PC-3 (cell line): ENCODE results near the gene KRT6A. TPM values are rescaled to one million over a fixed set of nuclear protein-coding genes. Genes with fewer than 3 reads are reported as not detected.

Source experiments
- ATAC-seq: fragments of 200-7000 bp; cut with Tn5 transposase; 2 replicates; pipeline ENCODE4 v1.9.1; 2020; ENCODE audit warnings: mild to moderate bottlenecking, moderate library complexity
- BruUV-seq: library from RNA; stranded (reverse); fragments of 400-500 nt; replicated peaks from 2 replicates; lab custom pipeline; 2021; lab: Mats Ljungman, UMichigan
- CTCF ChIA-PET: fragments of 300-600 bp; sonication (Branson Sonifier 250); formaldehyde crosslinking; loops from one replicate; lab custom pipeline; 2022; ENCODE audit warnings: antibody characterized with exemption; lab: Charles Lee
- POLR2A ChIA-PET: fragments of 300-600 bp; sonication (Branson Sonifier 250); formaldehyde crosslinking; loops from one replicate; lab custom pipeline; 2022; ENCODE audit warnings: antibody characterized with exemption; ENCODE audit not compliant: unreplicated experiment; lab: Charles Lee
- DNase-seq: peaks from one replicate; pipeline ENCODE4 v3.0.0-alpha.2; 2015
- H2AFZ ChIP-seq: fragments of 300-600 bp; sonication (generic); 2 replicates; pipeline ENCODE4 v1.6.0; 2016; ENCODE audit warnings: antibody characterized with exemption, low read length
- H3F3A ChIP-seq: fragments of 300-600 bp; sonication (generic); one replicate; pipeline ENCODE4 v1.6.0; 2017; ENCODE audit warnings: antibody characterized with exemption, low read length, control low read depth, mild to moderate bottlenecking; ENCODE audit not compliant: unreplicated experiment
- H3K27ac ChIP-seq: fragments of 300-600 bp; sonication (generic); 2 replicates; pipeline ENCODE4 v1.5.1; 2016; ENCODE audit warnings: mild to moderate bottlenecking, low read length
- H3K27me3 ChIP-seq: fragments of 300-600 bp; sonication (generic); 2 replicates; pipeline ENCODE4 v1.6.1; 2016; ENCODE audit warnings: low read length, mixed read lengths
- H3K36me3 ChIP-seq: fragments of 300-600 bp; sonication (generic); 2 replicates; pipeline ENCODE4 v1.6.1; 2016; ENCODE audit warnings: low read depth, mixed run types, low read length, mixed read lengths
- H3K4me1 ChIP-seq: fragments of 300-600 bp; sonication (generic); 2 replicates; pipeline ENCODE4 v1.5.1; 2016; ENCODE audit warnings: low read length; ENCODE audit not compliant: insufficient read depth
- H3K4me2 ChIP-seq: fragments of 300-600 bp; sonication (generic); 2 replicates; pipeline ENCODE4 v1.6.0; 2016; ENCODE audit warnings: low read length
- H3K4me3 ChIP-seq: fragments of 300-600 bp; sonication (generic); 2 replicates; pipeline ENCODE4 v1.5.1; 2016; ENCODE audit warnings: mild to moderate bottlenecking, low read length, mixed read lengths
- H3K79me2 ChIP-seq: fragments of 300-600 bp; sonication (generic); 2 replicates; pipeline ENCODE4 v1.6.1; 2017; ENCODE audit warnings: low read length, mixed read lengths
- H3K9ac ChIP-seq: fragments of 300-600 bp; sonication (generic); 2 replicates; pipeline ENCODE4 v1.6.0; 2016; ENCODE audit warnings: mild to moderate bottlenecking, low read length
- H3K9me2 ChIP-seq: fragments of 300-600 bp; sonication (generic); replicated peaks from 2 replicates; pipeline ENCODE4 v1.6.1; 2016; ENCODE audit warnings: mixed run types, low read length, mixed read lengths
- H3K9me3 ChIP-seq: fragments of 300-600 bp; sonication (generic); 2 replicates; pipeline ENCODE4 v1.6.1; 2016; ENCODE audit warnings: low read length, mixed read lengths
- H4K20me1 ChIP-seq: fragments of 300-600 bp; sonication (generic); 2 replicates; pipeline ENCODE4 v1.6.1; 2016; ENCODE audit warnings: low read length, mixed read lengths
- EZH2 ChIP-seq: fragments of 300-600 bp; sonication (generic); IDR thresholded peaks from one replicate; pipeline ENCODE4 v1.6.1; 2017; ENCODE audit warnings: antibody characterized with exemption, mild to moderate bottlenecking, low read length; ENCODE audit not compliant: unreplicated experiment
- EZH2phosphoT487 ChIP-seq: fragments of 300-600 bp; sonication (generic); IDR thresholded peaks from 2 replicates; pipeline ENCODE4 v1.6.1; 2018; ENCODE audit warnings: mild to moderate bottlenecking, antibody characterized with exemption, low read length, borderline replicate concordance
- intact Hi-C: fragments of 100-400 bp; cut with micrococcal nuclease; formaldehyde crosslinking; loops from 2 replicates; pipeline ENCODE4 v1.9.0; 2023
- total RNA-seq: library from RNA; depleted of rRNA; stranded (reverse); fragments of >200 nt; gene quantifications from 2 replicates; pipeline ENCODE4 v1.2.3, GENCODE V29; 2014
- TF ChIP-seq, protein P1 (sequence below): fragments of 300-600 bp; sonication (generic); conservative IDR thresholded peaks from 2 replicates; pipeline ENCODE4 v1.5.1; 2017; ENCODE audit warnings: antibody characterized with exemption, low read depth, mild to moderate bottlenecking, low read length

KRT6A gene
- total RNA-seq, 1 experiment from 2014 or later, result 46.3 TPM

DNA sequence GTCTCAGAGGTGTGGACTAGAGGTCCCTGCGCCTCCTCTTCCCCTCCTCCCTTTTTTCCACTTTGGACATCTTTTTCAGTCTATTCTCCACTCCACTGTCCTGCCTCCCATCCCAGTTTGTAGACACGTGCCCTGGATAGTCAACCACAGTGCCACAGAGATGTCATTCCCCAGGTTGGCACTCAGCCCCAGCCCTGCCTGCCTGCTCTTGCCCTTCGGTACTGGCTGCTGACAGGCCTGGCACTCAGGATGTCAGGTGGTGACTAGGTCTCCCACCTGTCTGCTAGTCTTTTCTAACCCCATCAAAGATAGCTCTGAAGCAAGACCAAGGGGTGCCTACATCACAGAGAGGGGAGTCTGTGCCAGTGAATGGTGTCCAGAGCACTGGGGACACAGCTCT, 44.0 kb upstream of the KRT6A start:
- peaks cover 19% of the 10 kb centered on the region for H3K4me1 ChIP-seq
- ChIA-PET POLR2A (no interaction called here), CTCF (no interaction called here)
- ATAC-seq, result no peak
- TF ChIP-seq EZH2, result no peak
- no peak for TF ChIP-seq EZH2phosphoT487
- TF ChIP-seq, protein P1, sequence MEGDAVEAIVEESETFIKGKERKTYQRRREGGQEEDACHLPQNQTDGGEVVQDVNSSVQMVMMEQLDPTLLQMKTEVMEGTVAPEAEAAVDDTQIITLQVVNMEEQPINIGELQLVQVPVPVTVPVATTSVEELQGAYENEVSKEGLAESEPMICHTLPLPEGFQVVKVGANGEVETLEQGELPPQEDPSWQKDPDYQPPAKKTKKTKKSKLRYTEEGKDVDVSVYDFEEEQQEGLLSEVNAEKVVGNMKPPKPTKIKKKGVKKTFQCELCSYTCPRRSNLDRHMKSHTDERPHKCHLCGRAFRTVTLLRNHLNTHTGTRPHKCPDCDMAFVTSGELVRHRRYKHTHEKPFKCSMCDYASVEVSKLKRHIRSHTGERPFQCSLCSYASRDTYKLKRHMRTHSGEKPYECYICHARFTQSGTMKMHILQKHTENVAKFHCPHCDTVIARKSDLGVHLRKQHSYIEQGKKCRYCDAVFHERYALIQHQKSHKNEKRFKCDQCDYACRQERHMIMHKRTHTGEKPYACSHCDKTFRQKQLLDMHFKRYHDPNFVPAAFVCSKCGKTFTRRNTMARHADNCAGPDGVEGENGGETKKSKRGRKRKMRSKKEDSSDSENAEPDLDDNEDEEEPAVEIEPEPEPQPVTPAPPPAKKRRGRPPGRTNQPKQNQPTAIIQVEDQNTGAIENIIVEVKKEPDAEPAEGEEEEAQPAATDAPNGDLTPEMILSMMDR, result no peak
- no TSS peak for BruUV-seq
- no peak overlapping the region for H2AFZ ChIP-seq
- intact Hi-C loops, result no loop called here
- H3K27me3 ChIP-seq, result no peaks in the 10 kb centered on the region
- H4K20me1 ChIP-seq, result no peaks in the 10 kb centered on the region
- no peaks in the 10 kb centered on the region for H3F3A ChIP-seq
- no peak overlapping the region for H3K4me3 ChIP-seq
- H3K36me3 ChIP-seq, result no peaks in the 10 kb centered on the region
- H3K9me3 ChIP-seq, result no peaks in the 10 kb centered on the region
- H3K9ac ChIP-seq, result no peak overlapping the region
- H3K9me2 ChIP-seq, result no peaks in the 10 kb centered on the region
- H3K4me2 ChIP-seq, result no peak overlapping the region
- no peak for DNase-seq
- no peak overlapping the region for H3K27ac ChIP-seq
- no peaks in the 10 kb centered on the region for H3K79me2 ChIP-seq

DNA sequence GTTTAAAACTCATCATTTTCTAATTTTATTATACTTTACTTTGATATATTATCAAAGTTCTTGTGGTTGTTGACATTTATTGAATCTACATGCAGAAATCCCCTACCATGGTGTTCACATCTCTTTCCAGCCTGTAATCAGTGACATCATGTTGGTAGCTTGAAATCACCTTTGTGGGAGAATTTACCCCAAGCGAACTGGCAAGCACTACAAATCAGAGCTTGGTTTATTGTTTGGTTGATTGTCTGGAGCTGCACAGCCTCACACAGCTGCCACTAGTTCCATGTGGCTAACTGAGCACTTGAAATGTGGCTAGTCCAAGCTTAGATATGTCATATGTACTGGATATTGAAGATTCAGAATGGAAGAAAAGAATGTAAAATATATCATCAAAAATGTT, 42.5 kb upstream of the KRT6A start:
- BruUV-seq, result no TSS peak
- ATAC-seq, result no peak
- Histone ChIP-seq H3K9me2 (no peaks in the 10 kb centered on the region), H3K4me2 (no peak overlapping the region), H2AFZ (no peak overlapping the region), H3K79me2 (no peaks in the 10 kb centered on the region), H3F3A (no peaks in the 10 kb centered on the region), H3K9ac (no peak overlapping the region), H3K36me3 (no peaks in the 10 kb centered on the region), H3K4me1 (peaks cover 19% of the 10 kb centered on the region), H3K4me3 (no peak overlapping the region), H3K27ac (no peak overlapping the region), H3K27me3 (no peaks in the 10 kb centered on the region), H3K9me3 (no peaks in the 10 kb centered on the region), H4K20me1 (no peaks in the 10 kb centered on the region)
- TF ChIP-seq, protein P1, result no peak
- no peak for TF ChIP-seq EZH2phosphoT487
- no peak for TF ChIP-seq EZH2
- no peak for DNase-seq
- CTCF ChIA-PET, result interaction anchor here (0.6 kb wide), 1 partner anchor 446 kb away, joined by 3 read pairs; no protein-coding TSS in a partner anchor
- intact Hi-C loops, result no loop called here
- POLR2A ChIA-PET, result no interaction called here

DNA sequence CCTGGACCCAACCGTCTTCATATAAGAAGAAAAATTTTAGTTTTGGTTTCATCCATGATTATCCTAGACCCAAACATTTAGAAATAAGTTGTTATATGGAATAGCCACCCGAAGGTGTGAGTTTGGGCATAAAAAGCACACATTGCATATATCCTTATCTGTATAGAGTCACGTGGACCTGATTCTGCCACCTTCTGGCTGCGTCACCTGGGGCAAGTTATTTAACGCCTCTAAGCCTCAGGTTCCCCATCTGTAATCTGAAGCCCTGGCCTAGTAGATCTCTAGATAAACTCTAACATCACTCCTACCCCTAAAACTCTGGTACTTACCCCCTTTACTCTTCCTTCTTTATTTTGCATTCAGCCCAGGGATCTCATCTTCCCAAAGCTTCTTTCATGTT, 41.4 kb upstream of the KRT6A start:
- ChIA-PET POLR2A (no interaction called here), CTCF (no interaction called here)
- ATAC-seq, result no peak

More for the DNA sequence above, 41.4 kb upstream of the KRT6A start:
- Histone ChIP-seq H3K27me3 (no peaks in the 10 kb centered on the region), H3K4me2 (no peak overlapping the region), H2AFZ (no peak overlapping the region), H3K4me1 (peaks cover 13% of the 10 kb centered on the region), H3K9me2 (no peaks in the 10 kb centered on the region), H3K9ac (no peak overlapping the region), H3K27ac (no peak overlapping the region), H3K4me3 (no peak overlapping the region), H3K36me3 (no peaks in the 10 kb centered on the region), H3K79me2 (no peaks in the 10 kb centered on the region), H3F3A (no peaks in the 10 kb centered on the region), H4K20me1 (no peaks in the 10 kb centered on the region), H3K9me3 (no peaks in the 10 kb centered on the region)
- intact Hi-C loops, result no loop called here
- TF ChIP-seq EZH2 (no peak), EZH2phosphoT487 (no peak)
- TF ChIP-seq, protein P1, result peak; percentile 46
- DNase-seq, result peak; percentile 20
- BruUV-seq, result no TSS peak
